ENCODE measurements around the gene PTPRT. TPM values are rescaled to one million over a fixed set of nuclear protein-coding genes. Genes with fewer than 3 reads are reported as not detected.

Gene PTPRT
- polyA plus RNA-seq, 4 donors: 0.07 to 0.58 (median 0.27) TPM; not detected in 1

GRCh38 chr20:43161716-43162115 lies 28.0 kb downstream of the PTPRT start:
- H3K27ac ChIP-seq (ENCODE audit: low read depth in 1 of 3, low read length in 2 of 3): no peak overlapping the region
- no peaks in the 10 kb centered on the region for H3K9me3 ChIP-seq (ENCODE audit: control insufficient read depth in 2 of 2, insufficient read depth in 1 of 2, low read depth in 1 of 2, low read length in 1 of 2)
- no peaks in the 10 kb centered on the region for H3K27me3 ChIP-seq (ENCODE audit: control insufficient read depth in 3 of 3, insufficient read depth in 3 of 3, low read length in 3 of 3)
- H3K4me3 ChIP-seq (ENCODE audit: low read depth in 1 of 3, low read length in 3 of 3): no peak overlapping the region
- DNase-seq (no peak), FAIRE-seq (no peak)
- no peaks in the 10 kb centered on the region for H3K4me1 ChIP-seq (ENCODE audit: control insufficient read depth in 3 of 3, insufficient read depth in 2 of 3, low read depth in 1 of 3, low read length in 2 of 3)
- no peaks in the 10 kb centered on the region for H3K36me3 ChIP-seq (ENCODE audit: control insufficient read depth in 3 of 3, insufficient read depth in 2 of 3, low read depth in 1 of 3, low read length in 3 of 3)
- WGBS, 3 donors: 42 to 56% (median 48%) methylated on average over 6 of the region's 6 CpGs

GRCh38 chr20:43160941-43161340 lies 28.8 kb downstream of the PTPRT start:
- H3K9me3 ChIP-seq (ENCODE audit: control insufficient read depth in 2 of 2, insufficient read depth in 1 of 2, low read depth in 1 of 2, low read length in 1 of 2): no peaks in the 10 kb centered on the region
- no peak overlapping the region for H3K4me3 ChIP-seq (ENCODE audit: low read depth in 1 of 3, low read length in 3 of 3)
- no peaks in the 10 kb centered on the region for H3K27me3 ChIP-seq (ENCODE audit: control insufficient read depth in 3 of 3, insufficient read depth in 3 of 3, low read length in 3 of 3)
- no peaks in the 10 kb centered on the region for H3K36me3 ChIP-seq (ENCODE audit: control insufficient read depth in 3 of 3, insufficient read depth in 2 of 3, low read depth in 1 of 3, low read length in 3 of 3)
- WGBS, 3 donors: 59 to 69% (median 69%) methylated on average over 6 of the region's 6 CpGs
- H3K4me1 ChIP-seq (ENCODE audit: control insufficient read depth in 3 of 3, insufficient read depth in 2 of 3, low read depth in 1 of 3, low read length in 2 of 3): no peaks in the 10 kb centered on the region
- no peak for DNase-seq
- no peak overlapping the region for H3K27ac ChIP-seq (ENCODE audit: low read depth in 1 of 3, low read length in 2 of 3)
- FAIRE-seq: no peak

GRCh38 chr20:43159994-43160393 lies 29.7 kb downstream of the PTPRT start:
- Histone ChIP-seq H3K27ac (ENCODE audit: low read depth in 1 of 3, low read length in 2 of 3) (no peak overlapping the region), H3K4me1 (ENCODE audit: control insufficient read depth in 3 of 3, insufficient read depth in 2 of 3, low read depth in 1 of 3, low read length in 2 of 3) (no peaks in the 10 kb centered on the region), H3K27me3 (ENCODE audit: control insufficient read depth in 3 of 3, insufficient read depth in 3 of 3, low read length in 3 of 3) (no peaks in the 10 kb centered on the region), H3K9me3 (ENCODE audit: control insufficient read depth in 2 of 2, insufficient read depth in 1 of 2, low read depth in 1 of 2, low read length in 1 of 2) (no peaks in the 10 kb centered on the region), H3K4me3 (ENCODE audit: low read depth in 1 of 3, low read length in 3 of 3) (no peak overlapping the region), H3K36me3 (ENCODE audit: control insufficient read depth in 3 of 3, insufficient read depth in 2 of 3, low read depth in 1 of 3, low read length in 3 of 3) (no peaks in the 10 kb centered on the region)
- 61 to 67% (median 64%) methylated on average over 9 of the region's 9 CpGs for WGBS, 3 donors
- DNase-seq: no peak
- FAIRE-seq: no peak

GRCh38 chr20:43155366-43156100 lies 34.2 kb downstream of the PTPRT start:
- H3K27ac ChIP-seq (ENCODE audit: low read depth in 1 of 3, low read length in 2 of 3): no peak overlapping the region
- no peak for DNase-seq
- no peaks in the 10 kb centered on the region for H3K36me3 ChIP-seq (ENCODE audit: control insufficient read depth in 3 of 3, insufficient read depth in 2 of 3, low read depth in 1 of 3, low read length in 3 of 3)
- no peaks in the 10 kb centered on the region for H3K27me3 ChIP-seq (ENCODE audit: control insufficient read depth in 3 of 3, insufficient read depth in 3 of 3, low read length in 3 of 3)
- H3K9me3 ChIP-seq (ENCODE audit: control insufficient read depth in 2 of 2, insufficient read depth in 1 of 2, low read depth in 1 of 2, low read length in 1 of 2): no peaks in the 10 kb centered on the region
- 41 to 54% (median 43%) methylated on average over 4 of the region's 4 CpGs for WGBS, 3 donors
- H3K4me3 ChIP-seq (ENCODE audit: low read depth in 1 of 3, low read length in 3 of 3): no peak overlapping the region
- FAIRE-seq: no peak
- no peaks in the 10 kb centered on the region for H3K4me1 ChIP-seq (ENCODE audit: control insufficient read depth in 3 of 3, insufficient read depth in 2 of 3, low read depth in 1 of 3, low read length in 2 of 3)

DNA sequence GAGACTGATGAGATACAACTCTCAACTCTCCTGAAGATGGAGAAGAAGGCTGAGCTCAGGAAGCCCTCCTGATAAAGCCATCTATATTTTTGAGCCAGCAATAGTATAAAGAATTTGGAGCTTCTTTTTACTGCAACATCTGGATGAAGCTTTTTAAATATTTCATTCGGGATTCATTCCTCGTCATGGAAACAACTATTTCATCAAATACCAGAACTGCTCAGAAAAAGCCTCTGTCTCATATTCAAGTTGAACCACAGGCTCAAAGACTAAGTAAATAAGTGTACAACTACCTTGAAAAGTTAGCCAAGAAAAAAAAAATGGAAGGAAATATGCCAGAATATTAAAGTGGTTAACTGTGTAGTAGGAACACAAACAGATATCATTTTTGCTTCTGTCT lies 37.8 kb downstream of the PTPRT start:
- Histone ChIP-seq H3K36me3 (ENCODE audit: control insufficient read depth in 3 of 3, insufficient read depth in 2 of 3, low read depth in 1 of 3, low read length in 3 of 3) (no peaks in the 10 kb centered on the region), H3K27me3 (ENCODE audit: control insufficient read depth in 3 of 3, insufficient read depth in 3 of 3, low read length in 3 of 3) (no peaks in the 10 kb centered on the region), H3K27ac (ENCODE audit: low read depth in 1 of 3, low read length in 2 of 3) (no peak overlapping the region), H3K4me3 (ENCODE audit: low read depth in 1 of 3, low read length in 3 of 3) (no peak overlapping the region), H3K4me1 (ENCODE audit: control insufficient read depth in 3 of 3, insufficient read depth in 2 of 3, low read depth in 1 of 3, low read length in 2 of 3) (no peaks in the 10 kb centered on the region), H3K9me3 (ENCODE audit: control insufficient read depth in 2 of 2, insufficient read depth in 1 of 2, low read depth in 1 of 2, low read length in 1 of 2) (no peaks in the 10 kb centered on the region)
- WGBS, 3 donors: 60 to 91% (median 82%) methylated on average over 2 of the region's 2 CpGs
- FAIRE-seq (no peak), DNase-seq (no peak)

DNA sequence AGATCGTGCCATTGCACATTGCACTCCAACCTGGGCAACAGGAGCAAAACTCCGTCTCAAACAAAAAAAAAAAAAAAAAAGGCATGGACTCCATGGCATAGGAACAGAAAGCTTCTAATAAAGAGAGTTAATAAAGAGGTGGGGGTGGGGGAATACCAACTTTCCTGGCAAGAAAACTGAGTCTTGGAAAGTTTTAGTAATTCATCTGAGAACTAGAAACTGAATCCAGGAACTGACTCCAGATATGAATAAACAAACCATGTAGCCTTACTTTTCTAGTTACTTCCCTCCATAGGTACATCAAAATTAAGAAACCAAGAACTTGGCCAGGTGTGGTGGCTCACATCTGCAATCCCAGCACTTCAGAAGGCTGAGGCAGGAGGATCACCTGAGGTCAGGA lies 38.5 kb downstream of the PTPRT start:
- WGBS, 3 donors: 85 to 89% (median 88%) methylated on average over 2 of the region's 2 CpGs

GRCh38 chr20:43140726-43141125 lies 49.0 kb downstream of the PTPRT start:
- Histone ChIP-seq H3K4me3 (ENCODE audit: low read depth in 1 of 3, low read length in 3 of 3) (no peak overlapping the region), H3K4me1 (ENCODE audit: control insufficient read depth in 3 of 3, insufficient read depth in 2 of 3, low read depth in 1 of 3, low read length in 2 of 3) (no peaks in the 10 kb centered on the region), H3K27ac (ENCODE audit: low read depth in 1 of 3, low read length in 2 of 3) (no peak overlapping the region), H3K27me3 (ENCODE audit: control insufficient read depth in 3 of 3, insufficient read depth in 3 of 3, low read length in 3 of 3) (peaks cover 0 to 3% (median 0%) of the 10 kb centered on the region in 3 donors), H3K9me3 (ENCODE audit: control insufficient read depth in 2 of 2, insufficient read depth in 1 of 2, low read depth in 1 of 2, low read length in 1 of 2) (no peaks in the 10 kb centered on the region), H3K36me3 (ENCODE audit: control insufficient read depth in 3 of 3, insufficient read depth in 2 of 3, low read depth in 1 of 3, low read length in 3 of 3) (no peaks in the 10 kb centered on the region)
- no peak for FAIRE-seq
- no peak for DNase-seq
- 63 to 78% (median 72%) methylated on average over 2 of the region's 2 CpGs for WGBS, 3 donors

More for the DNA sequence above, 38.5 kb downstream of the PTPRT start:
- Histone ChIP-seq H3K36me3 (ENCODE audit: control insufficient read depth in 3 of 3, insufficient read depth in 2 of 3, low read depth in 1 of 3, low read length in 3 of 3) (no peaks in the 10 kb centered on the region), H3K4me3 (ENCODE audit: low read depth in 1 of 3, low read length in 3 of 3) (no peak overlapping the region), H3K27me3 (ENCODE audit: control insufficient read depth in 3 of 3, insufficient read depth in 3 of 3, low read length in 3 of 3) (no peaks in the 10 kb centered on the region), H3K27ac (ENCODE audit: low read depth in 1 of 3, low read length in 2 of 3) (no peak overlapping the region), H3K4me1 (ENCODE audit: control insufficient read depth in 3 of 3, insufficient read depth in 2 of 3, low read depth in 1 of 3, low read length in 2 of 3) (no peaks in the 10 kb centered on the region), H3K9me3 (ENCODE audit: control insufficient read depth in 2 of 2, insufficient read depth in 1 of 2, low read depth in 1 of 2, low read length in 1 of 2) (no peaks in the 10 kb centered on the region)
- FAIRE-seq: no peak
- no peak for DNase-seq

DNA sequence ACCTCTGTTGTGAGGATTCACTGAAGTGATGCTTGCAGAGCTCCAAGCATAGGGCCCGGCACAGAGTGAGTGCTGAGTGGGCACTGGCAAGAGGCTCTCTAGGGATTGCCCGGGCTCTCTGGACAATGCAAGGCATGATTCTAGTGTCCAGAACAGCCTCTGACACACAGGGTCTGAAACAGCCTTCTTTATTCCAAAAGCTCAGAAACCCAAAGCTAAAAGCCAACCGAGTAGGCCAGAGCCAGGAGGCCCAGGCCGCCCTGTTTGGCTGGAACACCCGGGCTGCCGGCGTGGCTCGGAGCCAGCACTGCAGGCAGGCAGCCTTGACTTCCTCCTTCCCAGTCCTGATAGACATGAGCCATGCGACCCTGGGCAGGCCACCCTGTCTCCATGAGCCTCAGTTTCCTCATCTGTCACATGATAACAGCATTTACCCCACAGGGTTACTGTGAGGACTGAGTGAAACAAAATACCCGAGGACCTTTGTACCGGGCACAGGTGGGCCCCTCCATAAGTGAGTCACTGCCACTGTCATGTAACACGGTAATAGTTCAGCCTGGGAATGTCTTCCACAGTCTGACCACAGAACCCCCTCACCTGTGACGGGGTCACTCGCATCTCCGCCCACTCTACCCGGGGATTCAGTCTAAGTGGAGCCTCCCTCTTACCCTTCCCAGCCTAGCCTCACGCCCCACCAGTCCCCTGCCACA lies 51.5 kb downstream of the PTPRT start:
- WGBS, 3 donors: 44 to 67% (median 58%) methylated on average over 15 to 17 of the region's 17 CpGs
- Histone ChIP-seq H3K27me3 (ENCODE audit: control insufficient read depth in 3 of 3, insufficient read depth in 3 of 3, low read length in 3 of 3) (peaks cover 0 to 3% (median 0%) of the 10 kb centered on the region in 3 donors), H3K27ac (ENCODE audit: low read depth in 1 of 3, low read length in 2 of 3) (no peak overlapping the region), H3K9me3 (ENCODE audit: control insufficient read depth in 2 of 2, insufficient read depth in 1 of 2, low read depth in 1 of 2, low read length in 1 of 2) (no peaks in the 10 kb centered on the region), H3K36me3 (ENCODE audit: control insufficient read depth in 3 of 3, insufficient read depth in 2 of 3, low read depth in 1 of 3, low read length in 3 of 3) (no peaks in the 10 kb centered on the region), H3K4me1 (ENCODE audit: control insufficient read depth in 3 of 3, insufficient read depth in 2 of 3, low read depth in 1 of 3, low read length in 2 of 3) (no peaks in the 10 kb centered on the region), H3K4me3 (ENCODE audit: low read depth in 1 of 3, low read length in 3 of 3) (no peak overlapping the region)
- FAIRE-seq (no peak), DNase-seq (peak in 1 of 2 donors; percentile 41)
